H9 (cell line): Measurements from ENCODE around the gene UBP1. TPM values are rescaled to one million over a fixed set of nuclear protein-coding genes. Genes with fewer than 3 reads are reported as not detected.

Experiments used
- DNase-seq: peaks from one replicate; pipeline ENCODE4 v3.0.0-alpha.2; 2017
- H2AFZ ChIP-seq: one replicate; pipeline ENCODE4 v1.6.1; 2013; ENCODE audit warnings: mild to moderate bottlenecking, low read length, control low read depth, moderate library complexity
- H2AK5ac ChIP-seq: 2 replicates; pipeline ENCODE4 v1.6.1; 2013; ENCODE audit warnings: low read length, control low read depth, mixed read lengths; ENCODE audit not compliant: insufficient read length
- H2BK120ac ChIP-seq: one replicate; pipeline ENCODE4 v1.6.1; 2013; ENCODE audit warnings: low read depth, mild to moderate bottlenecking, low read length, control low read depth, inconsistent platforms; ENCODE audit not compliant: poor library complexity, severe bottlenecking
- H2BK12ac ChIP-seq: 2 replicates; pipeline ENCODE4 v1.6.1; 2013; ENCODE audit warnings: low read length, control low read depth, mixed read lengths, low read depth; ENCODE audit not compliant: insufficient read length
- H2BK15ac ChIP-seq: 2 replicates; pipeline ENCODE4 v1.6.1; 2013; ENCODE audit warnings: low read depth, low read length, control low read depth
- H2BK20ac ChIP-seq: one replicate; pipeline ENCODE4 v1.6.1; 2013; ENCODE audit warnings: low read depth, mild to moderate bottlenecking, low read length, control low read depth, inconsistent platforms; ENCODE audit not compliant: poor library complexity, severe bottlenecking
- H2BK5ac ChIP-seq: 2 replicates; pipeline ENCODE4 v1.6.1; 2013; ENCODE audit warnings: low read length, control low read depth, mixed read lengths; ENCODE audit not compliant: insufficient read length
- H3K14ac ChIP-seq: 2 replicates; pipeline ENCODE4 v1.6.1; 2013; ENCODE audit warnings: low read length, control low read depth; ENCODE audit not compliant: insufficient read depth
- H3K18ac ChIP-seq: 2 replicates; pipeline ENCODE4 v1.6.1; 2013; ENCODE audit warnings: low read depth, mild to moderate bottlenecking, mixed read lengths, low read length, control low read depth; ENCODE audit not compliant: insufficient read length
- H3K23ac ChIP-seq: 2 replicates; pipeline ENCODE4 v1.6.1; 2013; ENCODE audit warnings: low read length, control low read depth, mixed read lengths, low read depth; ENCODE audit not compliant: insufficient read length
- H3K23me2 ChIP-seq: 2 replicates; pipeline ENCODE4 v1.6.1; 2013; ENCODE audit warnings: low read depth, mild to moderate bottlenecking, mixed read lengths, low read length, control low read depth; ENCODE audit not compliant: insufficient read length, poor library complexity, severe bottlenecking
- H3K27ac ChIP-seq: 2 replicates; pipeline ENCODE4 v1.5.1; 2013; ENCODE audit warnings: low read length, control low read depth, mixed read lengths, low read depth; ENCODE audit not compliant: insufficient read length
- H3K27me3 ChIP-seq: 2 replicates; pipeline ENCODE4 v1.6.1; 2013; ENCODE audit warnings: low read length, control low read depth, inconsistent platforms; ENCODE audit not compliant: insufficient read depth
- H3K4ac ChIP-seq: 2 replicates; pipeline ENCODE4 v1.6.1; 2013; ENCODE audit warnings: low read depth, mild to moderate bottlenecking, control low read depth, inconsistent platforms, low read length, moderate library complexity
- H3K4me1 ChIP-seq: 2 replicates; pipeline ENCODE4 v1.6.1; 2013; ENCODE audit warnings: low read length, control low read depth, inconsistent platforms; ENCODE audit not compliant: insufficient read depth
- H3K4me2 ChIP-seq: 2 replicates; pipeline ENCODE4 v1.6.1; 2013; ENCODE audit warnings: low read length, control low read depth, mixed read lengths; ENCODE audit not compliant: insufficient read length, insufficient read depth
- H3K56ac ChIP-seq: 2 replicates; pipeline ENCODE4 v1.6.1; 2013; ENCODE audit warnings: low read depth, mild to moderate bottlenecking, mixed read lengths, low read length, control low read depth; ENCODE audit not compliant: insufficient read length
- H3K79me1 ChIP-seq: 2 replicates; pipeline ENCODE4 v1.6.1; 2013; ENCODE audit warnings: low read depth, mild to moderate bottlenecking, moderate library complexity, low read length, control low read depth, inconsistent platforms; ENCODE audit not compliant: insufficient read depth, poor library complexity, severe bottlenecking
- H3K79me2 ChIP-seq: 2 replicates; pipeline ENCODE4 v1.6.1; 2013; ENCODE audit warnings: low read length, control low read depth, inconsistent platforms; ENCODE audit not compliant: insufficient read depth
- H3K9ac ChIP-seq: 2 replicates; pipeline ENCODE4 v1.6.1; 2013; ENCODE audit warnings: low read length, control low read depth, mixed read lengths; ENCODE audit not compliant: insufficient read length; ENCODE audit errors: extremely low read depth
- H3K9me3 ChIP-seq: one replicate; pipeline ENCODE4 v1.6.1; 2013; ENCODE audit warnings: low read depth, low read length, inconsistent platforms; ENCODE audit not compliant: control insufficient read depth
- H3T11ph ChIP-seq: one replicate; pipeline ENCODE4 v1.6.1; 2013; ENCODE audit warnings: mild to moderate bottlenecking, low read length, control low read depth, inconsistent platforms
- H4K20me1 ChIP-seq: one replicate; pipeline ENCODE4 v1.6.1; 2013; ENCODE audit not compliant: control insufficient read depth, insufficient read length, insufficient read depth
- H4K5ac ChIP-seq: 2 replicates; pipeline ENCODE4 v1.6.1; 2013; ENCODE audit warnings: low read depth, mild to moderate bottlenecking, mixed read lengths, low read length, control low read depth; ENCODE audit not compliant: insufficient read length
- H4K8ac ChIP-seq: replicated peaks from 2 replicates; pipeline ENCODE4 v1.6.1; 2013; ENCODE audit warnings: low read length, control low read depth, mixed read lengths, low read depth; ENCODE audit not compliant: insufficient read length
- H4K91ac ChIP-seq: 2 replicates; pipeline ENCODE4 v1.6.1; 2013; ENCODE audit warnings: low read depth, mild to moderate bottlenecking, moderate library complexity, mixed read lengths, low read length, control low read depth; ENCODE audit not compliant: insufficient read length
- H3K27ac Mint-ChIP-seq, 3 experiments: 2 replicates in 2 of 3; 3 replicates in 1 of 3; pipeline ENCODE4 v1.8.0; 2020 to 2021; ENCODE audit warnings: mixed read lengths in 3 of 3, mild to moderate bottlenecking in 1 of 3, moderate library complexity in 1 of 3
- H3K27me3 Mint-ChIP-seq: 2 replicates; pipeline ENCODE4 v1.8.0; 2021; ENCODE audit warnings: low read depth, mild to moderate bottlenecking, moderate library complexity, mixed read lengths
- H3K36me3 Mint-ChIP-seq, 3 experiments: 2 replicates in 2 of 3; 3 replicates in 1 of 3; pipeline ENCODE4 v1.8.0; 2020 to 2021; ENCODE audit warnings: low read depth in 3 of 3, mixed read lengths in 3 of 3; ENCODE audit not compliant: insufficient read depth in 1 of 3
- H3K4me1 Mint-ChIP-seq, 2 experiments: 2 replicates each; pipeline ENCODE4 v1.8.0; 2020; ENCODE audit warnings: mixed read lengths in 2 of 2
- H3K4me3 Mint-ChIP-seq, 2 experiments: 2 replicates in 1 of 2; 3 replicates in 1 of 2; pipeline ENCODE4 v1.8.0; 2020 to 2021; ENCODE audit warnings: mild to moderate bottlenecking in 2 of 2, mixed read lengths in 2 of 2, moderate library complexity in 1 of 2
- H3K9me3 Mint-ChIP-seq, 2 experiments: 2 replicates in 1 of 2; 3 replicates in 1 of 2; pipeline ENCODE4 v1.8.0; 2020; ENCODE audit warnings: mild to moderate bottlenecking in 2 of 2, mixed read lengths in 2 of 2, moderate library complexity in 1 of 2
- WGBS: extraction: QIAGEN DNeasy Blood & Tissue Kit; methylation state at CpG from one replicate; pipeline ENCODE4 v1.1.7; 2013; ENCODE audit warnings: missing lambda C conversion rate, low lambda C conversion rate, mixed read lengths; ENCODE audit not compliant: insufficient read length; ENCODE audit errors: extremely low coverage; 5-methylcytosine and 5-hydroxymethylcytosine counted together
- total RNA-seq: library from RNA; stranded (reverse); gene quantifications from 2 replicates; pipeline ENCODE4 v1.2.1, GENCODE V29; 2021
- TF ChIP-seq, protein P1 (sequence below): fragments of 200-600 bp; sonication (generic); conservative IDR thresholded peaks from 3 replicates; pipeline ENCODE4 v1.8.0; 2021; ENCODE audit warnings: antibody characterized with exemption, mild to moderate bottlenecking

Gene UBP1
- total RNA-seq, 1 experiment from 2014 or later, result 103 TPM

DNA sequence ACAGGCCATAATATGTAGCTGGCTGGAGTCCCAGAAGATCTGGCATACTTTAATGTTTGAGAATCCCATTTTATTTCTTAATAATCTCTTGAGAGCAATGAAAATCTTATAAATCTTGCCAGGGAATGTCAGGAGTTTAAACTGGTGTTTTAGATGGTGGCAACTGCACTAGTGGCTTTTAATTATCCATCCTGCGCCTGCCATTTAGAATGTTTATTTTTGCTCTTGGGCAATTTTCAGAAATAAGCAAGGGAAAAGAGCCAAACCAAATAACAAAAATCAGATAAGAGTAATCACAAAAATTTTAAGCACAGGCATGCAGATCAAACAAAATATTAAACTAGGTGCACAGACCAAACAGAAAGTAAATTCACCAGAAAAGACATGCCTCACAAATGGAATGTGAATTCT lies 41.9 kb upstream of the UBP1 start:
- Mint-ChIP-seq H3K27me3 (no peaks in the 10 kb centered on the region), H3K4me1 (no peaks in the 10 kb centered on the region), H3K4me3 (no peak overlapping the region), H3K27ac (no peak overlapping the region), H3K9me3 (peaks cover 27 to 41% of the 10 kb centered on the region in 2 experiments), H3K36me3 (peaks cover 15 to 34% (median 19%) of the 10 kb centered on the region in 3 experiments)
- Histone ChIP-seq H2AFZ (no peak overlapping the region), H3K4me1 (no peaks in the 10 kb centered on the region), H4K8ac (no peak overlapping the region), H2AK5ac (no peak overlapping the region), H3K9me3 (peaks cover 23% of the 10 kb centered on the region), H3K27ac (no peak overlapping the region), H3K23ac (no peak overlapping the region), H2BK15ac (no peak overlapping the region), H3K79me2 (no peaks in the 10 kb centered on the region), H4K20me1 (no peaks in the 10 kb centered on the region), H3K14ac (no peak overlapping the region), H2BK120ac (no peak overlapping the region), H3K23me2 (no peaks in the 10 kb centered on the region), H3K4ac (no peak overlapping the region), H3K9ac (no peak overlapping the region), H4K91ac (no peak overlapping the region), H3K79me1 (no peaks in the 10 kb centered on the region), H3K4me2 (no peak overlapping the region), H3K56ac (no peak overlapping the region), H2BK12ac (no peak overlapping the region), H3K18ac (no peak overlapping the region), H3K27me3 (no peaks in the 10 kb centered on the region), H4K5ac (no peak overlapping the region), H2BK20ac (no peak overlapping the region), H2BK5ac (no peak overlapping the region), H3T11ph (no peak overlapping the region)
- DNase-seq, result no peak
- no CpG with 5 or more reads among the region's 1 CpG for WGBS
- TF ChIP-seq, protein P1, sequence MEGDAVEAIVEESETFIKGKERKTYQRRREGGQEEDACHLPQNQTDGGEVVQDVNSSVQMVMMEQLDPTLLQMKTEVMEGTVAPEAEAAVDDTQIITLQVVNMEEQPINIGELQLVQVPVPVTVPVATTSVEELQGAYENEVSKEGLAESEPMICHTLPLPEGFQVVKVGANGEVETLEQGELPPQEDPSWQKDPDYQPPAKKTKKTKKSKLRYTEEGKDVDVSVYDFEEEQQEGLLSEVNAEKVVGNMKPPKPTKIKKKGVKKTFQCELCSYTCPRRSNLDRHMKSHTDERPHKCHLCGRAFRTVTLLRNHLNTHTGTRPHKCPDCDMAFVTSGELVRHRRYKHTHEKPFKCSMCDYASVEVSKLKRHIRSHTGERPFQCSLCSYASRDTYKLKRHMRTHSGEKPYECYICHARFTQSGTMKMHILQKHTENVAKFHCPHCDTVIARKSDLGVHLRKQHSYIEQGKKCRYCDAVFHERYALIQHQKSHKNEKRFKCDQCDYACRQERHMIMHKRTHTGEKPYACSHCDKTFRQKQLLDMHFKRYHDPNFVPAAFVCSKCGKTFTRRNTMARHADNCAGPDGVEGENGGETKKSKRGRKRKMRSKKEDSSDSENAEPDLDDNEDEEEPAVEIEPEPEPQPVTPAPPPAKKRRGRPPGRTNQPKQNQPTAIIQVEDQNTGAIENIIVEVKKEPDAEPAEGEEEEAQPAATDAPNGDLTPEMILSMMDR, result no peak
